Ovary (tissue), 3 donors: ENCODE results near the gene ATAT1.

Source experiments
- CTCF ChIP-seq, 3 donors: fragments of 450-650 bp in 2 of 3; fragments of 200-600 bp in 1 of 3; IDR thresholded peaks; one replicate each; pipeline versions ENCODE4 v1.5.1 to v1.8.0; 2016 to 2022; ENCODE audit warnings: antibody characterized with exemption in 3 of 3, mild to moderate bottlenecking in 1 of 3
- EP300 ChIP-seq: sonication (generic); formaldehyde crosslinking; IDR thresholded peaks from one replicate; pipeline ENCODE4 v1.6.1; 2017; ENCODE audit warnings: antibody characterized with exemption
- POLR2A ChIP-seq: fragments of 450-650 bp; IDR thresholded peaks from one replicate; pipeline ENCODE4 v1.6.1; 2017; ENCODE audit warnings: antibody characterized with exemption, mild to moderate bottlenecking, moderate library complexity
- donor health status: DM: no; HTN: no; CAD: no.

DNA sequence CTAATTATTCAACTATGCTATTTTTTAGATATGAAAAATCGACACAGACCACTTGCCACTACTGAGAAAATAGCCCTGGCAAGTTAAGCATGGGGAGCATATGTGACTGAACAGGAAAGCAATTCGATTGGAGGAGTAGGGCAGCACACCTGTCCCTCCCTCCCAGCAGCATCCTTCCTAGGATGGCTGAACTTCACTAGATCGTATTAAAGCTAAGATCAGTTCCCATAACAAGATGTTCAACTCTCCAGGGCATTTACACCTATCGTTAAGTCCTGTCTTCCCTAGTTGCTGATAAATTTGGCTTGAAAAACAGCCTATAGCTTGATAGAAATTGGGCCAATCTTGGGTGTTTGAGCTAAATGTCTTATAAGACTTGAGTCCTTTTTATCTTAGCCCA lies 16.6 kb upstream of the ATAT1 start:
- TF ChIP-seq EP300 (no peak), CTCF (IDR thresholded peaks at IDR 0.05) (no peak), POLR2A (no peak)
